Tibial nerve (tissue), 4 donors: Measurements from ENCODE around the gene ADGRL1.

Experiments
- EP300 ChIP-seq, 2 donors: sonication (generic); formaldehyde crosslinking; IDR thresholded peaks; one replicate each; pipeline ENCODE4 v1.6.1; 2017; ENCODE audit warnings: antibody characterized with exemption in 2 of 2, mild to moderate bottlenecking in 1 of 2
- POLR2A ChIP-seq, 2 donors: fragments of 450-650 bp; IDR thresholded peaks; one replicate each; pipeline ENCODE4 v1.6.1; 2017; ENCODE audit warnings: antibody characterized with exemption in 2 of 2, mild to moderate bottlenecking in 2 of 2, moderate library complexity in 2 of 2
- TF ChIP-seq, protein P1 (sequence below), 5 experiments: fragments of 200-600 bp in 3 of 5; fragments of 450-650 bp in 2 of 5; sonication (generic) in 3 of 5; IDR thresholded peaks; one replicate each; pipeline ENCODE4 v1.5.1; 2016 to 2019; ENCODE audit warnings: antibody characterized with exemption in 5 of 5, mild to moderate bottlenecking in 3 of 5, moderate library complexity in 2 of 5

DNA sequence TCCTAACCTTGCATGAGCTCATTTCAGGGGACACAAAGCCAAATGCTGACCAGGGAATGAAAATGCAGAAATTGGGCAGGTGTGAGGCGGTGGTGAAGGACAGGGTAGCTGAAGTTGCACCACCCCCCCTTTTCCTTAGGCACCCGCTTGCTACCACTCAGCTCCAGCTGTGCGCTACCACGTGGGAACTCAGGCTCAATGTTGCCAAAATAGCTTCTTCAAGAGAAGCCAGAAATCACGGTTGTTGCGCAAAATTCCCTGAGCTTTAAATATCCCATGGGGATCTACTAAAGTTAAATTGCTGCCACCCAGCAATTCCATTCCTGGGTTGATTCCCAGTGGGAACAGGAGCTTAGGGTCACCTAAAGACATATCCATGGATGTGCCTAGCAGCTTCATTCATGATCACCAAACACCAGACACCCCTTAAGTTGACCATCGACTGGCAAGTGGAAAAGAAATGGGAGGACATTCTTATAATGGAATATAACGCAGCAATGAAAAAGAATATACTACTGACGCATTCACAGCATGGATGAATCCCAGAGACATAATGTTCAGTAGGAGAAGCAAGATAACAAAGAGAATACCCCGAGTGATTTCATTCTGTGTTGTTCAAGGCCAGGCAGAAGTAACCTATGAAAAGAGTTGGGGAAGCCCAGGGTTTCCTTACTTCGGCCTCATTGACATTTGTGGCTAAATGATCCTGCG lies 12.8 kb upstream of the ADGRL1 start:
- TF ChIP-seq, protein P1, sequence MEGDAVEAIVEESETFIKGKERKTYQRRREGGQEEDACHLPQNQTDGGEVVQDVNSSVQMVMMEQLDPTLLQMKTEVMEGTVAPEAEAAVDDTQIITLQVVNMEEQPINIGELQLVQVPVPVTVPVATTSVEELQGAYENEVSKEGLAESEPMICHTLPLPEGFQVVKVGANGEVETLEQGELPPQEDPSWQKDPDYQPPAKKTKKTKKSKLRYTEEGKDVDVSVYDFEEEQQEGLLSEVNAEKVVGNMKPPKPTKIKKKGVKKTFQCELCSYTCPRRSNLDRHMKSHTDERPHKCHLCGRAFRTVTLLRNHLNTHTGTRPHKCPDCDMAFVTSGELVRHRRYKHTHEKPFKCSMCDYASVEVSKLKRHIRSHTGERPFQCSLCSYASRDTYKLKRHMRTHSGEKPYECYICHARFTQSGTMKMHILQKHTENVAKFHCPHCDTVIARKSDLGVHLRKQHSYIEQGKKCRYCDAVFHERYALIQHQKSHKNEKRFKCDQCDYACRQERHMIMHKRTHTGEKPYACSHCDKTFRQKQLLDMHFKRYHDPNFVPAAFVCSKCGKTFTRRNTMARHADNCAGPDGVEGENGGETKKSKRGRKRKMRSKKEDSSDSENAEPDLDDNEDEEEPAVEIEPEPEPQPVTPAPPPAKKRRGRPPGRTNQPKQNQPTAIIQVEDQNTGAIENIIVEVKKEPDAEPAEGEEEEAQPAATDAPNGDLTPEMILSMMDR (IDR thresholded peaks at IDR 0.05), result no peak
- TF ChIP-seq EP300 (IDR thresholded peaks at IDR 0.05), result no peak
- TF ChIP-seq POLR2A (IDR thresholded peaks at IDR 0.05), result no peak
